SK-N-SH treated with all-trans-retinoic acid at 6 μM for 48 hours (cell line): ENCODE results near the gene RNF114.

Experiments
- ATAC-seq: fragments of 200-7000 bp; cut with Tn5 transposase; 3 replicates; pipeline ENCODE4 v1.9.1; 2020; ENCODE audit warnings: mild to moderate bottlenecking, moderate library complexity
- ARNTL ChIP-seq: fragments of 450-650 bp; formaldehyde crosslinking; IDR thresholded peaks from 2 replicates; pipeline ENCODE4 v1.5.0; 2020; ENCODE audit warnings: low read depth, mild to moderate bottlenecking, moderate library complexity, borderline replicate concordance
- BACH2 ChIP-seq: fragments of 250-450 bp; sonication (Bioruptor Pico); IDR thresholded peaks from 2 replicates; pipeline ENCODE4 v1.9.0; 2021; ENCODE audit warnings: mild to moderate bottlenecking, borderline replicate concordance
- CREB5 ChIP-seq: fragments of 250-450 bp; sonication (Bioruptor Pico); IDR thresholded peaks from 2 replicates; pipeline ENCODE4 v1.5.1; 2020; ENCODE audit warnings: low read depth, mild to moderate bottlenecking, moderate library complexity
- CSDC2 ChIP-seq: fragments of 250-450 bp; sonication (Bioruptor Pico); IDR thresholded peaks from 2 replicates; pipeline ENCODE4 v1.5.0; 2020; ENCODE audit warnings: mild to moderate bottlenecking, moderate library complexity
- CSRNP3 ChIP-seq: fragments of 250-450 bp; sonication (Bioruptor Pico); IDR thresholded peaks from 2 replicates; pipeline ENCODE4 v1.5.1; 2021; ENCODE audit warnings: mild to moderate bottlenecking, moderate library complexity
- ESRRG ChIP-seq: fragments of 250-450 bp; sonication (Bioruptor Pico); IDR thresholded peaks from 2 replicates; pipeline ENCODE4 v1.6.1; 2021; ENCODE audit warnings: mild to moderate bottlenecking
- GLIS3 ChIP-seq: fragments of 250-450 bp; sonication (Bioruptor Pico); IDR thresholded peaks from 2 replicates; pipeline ENCODE4 v1.5.0; 2020; ENCODE audit warnings: mild to moderate bottlenecking, moderate library complexity
- OSR1 ChIP-seq: fragments of 250-450 bp; sonication (Bioruptor Pico); IDR thresholded peaks from 2 replicates; pipeline ENCODE4 v1.8.0; 2022; ENCODE audit warnings: moderate library complexity, mild to moderate bottlenecking, inconsistent platforms
- PATZ1 ChIP-seq: fragments of 250-450 bp; sonication (Bioruptor Pico); IDR thresholded peaks from 2 replicates; pipeline ENCODE4 v1.8.0; 2020; ENCODE audit warnings: mild to moderate bottlenecking, moderate library complexity, borderline replicate concordance
- POU6F1 ChIP-seq: fragments of 250-450 bp; sonication (Bioruptor Pico); IDR thresholded peaks from 2 replicates; pipeline ENCODE4 v1.8.0; 2021; ENCODE audit warnings: low read depth, mild to moderate bottlenecking, moderate library complexity, borderline replicate concordance
- PPARA ChIP-seq: fragments of 250-450 bp; sonication (Bioruptor Pico); IDR thresholded peaks from 2 replicates; pipeline ENCODE4 v1.5.0; 2020; ENCODE audit warnings: mild to moderate bottlenecking, borderline replicate concordance
- SNAI2 ChIP-seq: fragments of 250-450 bp; sonication (Bioruptor Pico); IDR thresholded peaks from 2 replicates; pipeline ENCODE4 v1.5.0; 2020; ENCODE audit warnings: mild to moderate bottlenecking, moderate library complexity
- TCF4 ChIP-seq: fragments of 250-450 bp; sonication (Bioruptor Pico); IDR thresholded peaks from 2 replicates; pipeline ENCODE4 v1.8.0; 2021; ENCODE audit warnings: mild to moderate bottlenecking, moderate library complexity, borderline replicate concordance
- TOX ChIP-seq: fragments of 250-450 bp; sonication (Bioruptor Pico); IDR thresholded peaks from 2 replicates; pipeline ENCODE4 v1.8.0; 2021; ENCODE audit warnings: mild to moderate bottlenecking, moderate library complexity, borderline replicate concordance
- ZC3H10 ChIP-seq: fragments of 250-450 bp; sonication (Bioruptor Pico); IDR thresholded peaks from 2 replicates; pipeline ENCODE4 v1.5.1; 2021; ENCODE audit warnings: mild to moderate bottlenecking, moderate library complexity
- ZFP3 ChIP-seq: fragments of 250-450 bp; sonication (Bioruptor Pico); IDR thresholded peaks from 2 replicates; pipeline ENCODE4 v1.5.0; 2020; ENCODE audit warnings: mild to moderate bottlenecking, moderate library complexity
- ZFP30 ChIP-seq: fragments of 450-650 bp; formaldehyde crosslinking; IDR thresholded peaks from 2 replicates; pipeline ENCODE4 v1.5.0; 2022; ENCODE audit warnings: mild to moderate bottlenecking, moderate library complexity
- ZNF565 ChIP-seq: fragments of 450-650 bp; formaldehyde crosslinking; conservative IDR thresholded peaks from 2 replicates; pipeline ENCODE4 v1.5.0; 2020; ENCODE audit warnings: low read depth, mild to moderate bottlenecking, moderate library complexity
- ZNF8 ChIP-seq: fragments of 450-650 bp; formaldehyde crosslinking; IDR thresholded peaks from 2 replicates; pipeline ENCODE4 v1.5.0; 2020; ENCODE audit warnings: mild to moderate bottlenecking, moderate library complexity

The RNF114 gene

GRCh38 chr20:49937027-49937929, 1.1 kb downstream of the RNF114 start:
- peak; percentile 2; the same call in 1 of the 3 replicates for ATAC-seq
- TF ChIP-seq TCF4 (CRISPR knock-in tag) (no peak), ZNF565 (CRISPR knock-in tag) (no peak), PPARA (CRISPR knock-in tag) (no peak), TOX (no peak), SNAI2 (CRISPR knock-in tag) (no peak), BACH2 (no peak), ZNF8 (CRISPR knock-in tag) (no peak), CSDC2 (CRISPR knock-in tag) (no peak), POU6F1 (CRISPR knock-in tag) (no peak), ZC3H10 (no peak), CSRNP3 (CRISPR knock-in tag) (no peak), ZFP30 (CRISPR knock-in tag) (no peak), PATZ1 (CRISPR knock-in tag) (no peak), GLIS3 (no peak)

- TF ChIP-seq CREB5, result no peak
- TF ChIP-seq ZFP3 (CRISPR knock-in tag), result no peak
- no peak for TF ChIP-seq ARNTL
- TF ChIP-seq OSR1, result no peak
- TF ChIP-seq TCF4 (CRISPR knock-in tag), result peak; percentile 52; the same call in 1 of the 2 replicates
- peak; percentile 72 for ATAC-seq
Observed at GRCh38 chr20:49938173-49939163, 2.3 kb downstream of the RNF114 start.

GRCh38 chr20:49941456-49941855, 5.3 kb downstream of the RNF114 start:
- TF ChIP-seq SNAI2 (CRISPR knock-in tag) (no peak), TCF4 (CRISPR knock-in tag) (no peak), ZFP30 (CRISPR knock-in tag) (no peak), ARNTL (no peak), ESRRG (CRISPR knock-in tag) (no peak), CSRNP3 (CRISPR knock-in tag) (no peak)
- no peak for ATAC-seq
